ENCODE results near the gene TBC1D1. TPM values are rescaled to one million over a fixed set of nuclear protein-coding genes. Genes with fewer than 3 reads are reported as not detected.

The TBC1D1 gene
- total and polyA plus RNA-seq, 2 experiments from 2014 or later = 53.9 to 151 TPM

DNA sequence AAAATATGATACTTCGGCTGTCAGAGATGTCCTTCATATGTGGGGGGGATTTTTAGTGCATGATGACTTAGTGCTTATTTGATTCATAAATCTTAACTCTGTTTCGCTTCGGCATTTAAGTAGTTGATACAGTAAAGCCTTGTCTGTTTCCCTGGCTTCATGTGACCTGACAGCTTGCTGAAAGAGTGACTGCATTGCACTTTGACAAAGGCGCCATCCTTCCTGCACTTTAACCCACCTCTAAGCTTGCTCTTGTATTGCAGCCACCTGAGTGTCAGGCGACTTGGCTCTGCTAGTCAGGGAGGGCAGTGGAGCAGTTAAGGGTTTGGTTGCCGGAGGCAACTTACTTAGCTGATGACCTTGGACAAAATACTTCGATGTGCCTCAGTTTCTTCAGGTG lies 134.8 kb downstream of the TBC1D1 start:
- DNase-seq (ENCODE audit: low spot score) (no peak), ATAC-seq (no peak)
- no peak overlapping the region for H3K27ac ChIP-seq (ENCODE audit: low read depth)
- no peak overlapping the region for H3K4me2 ChIP-seq
- no peak overlapping the region for H3K4me3 Mint-ChIP-seq
- no peaks in the 10 kb centered on the region for H3K27me3 ChIP-seq (ENCODE audit: insufficient read depth)
- no peak for TF ChIP-seq STAT1 (IDR thresholded peaks at IDR 0.05; ENCODE audit: unreplicated experiment)
- TF ChIP-seq EZH2phosphoT487 (IDR thresholded peaks at IDR 0.05; ENCODE audit: unreplicated experiment) = no peak
- TF ChIP-seq, protein P1, sequence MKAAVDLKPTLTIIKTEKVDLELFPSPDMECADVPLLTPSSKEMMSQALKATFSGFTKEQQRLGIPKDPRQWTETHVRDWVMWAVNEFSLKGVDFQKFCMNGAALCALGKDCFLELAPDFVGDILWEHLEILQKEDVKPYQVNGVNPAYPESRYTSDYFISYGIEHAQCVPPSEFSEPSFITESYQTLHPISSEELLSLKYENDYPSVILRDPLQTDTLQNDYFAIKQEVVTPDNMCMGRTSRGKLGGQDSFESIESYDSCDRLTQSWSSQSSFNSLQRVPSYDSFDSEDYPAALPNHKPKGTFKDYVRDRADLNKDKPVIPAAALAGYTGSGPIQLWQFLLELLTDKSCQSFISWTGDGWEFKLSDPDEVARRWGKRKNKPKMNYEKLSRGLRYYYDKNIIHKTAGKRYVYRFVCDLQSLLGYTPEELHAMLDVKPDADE (IDR thresholded peaks at IDR 0.05) = no peak
- TF ChIP-seq, protein P2, sequence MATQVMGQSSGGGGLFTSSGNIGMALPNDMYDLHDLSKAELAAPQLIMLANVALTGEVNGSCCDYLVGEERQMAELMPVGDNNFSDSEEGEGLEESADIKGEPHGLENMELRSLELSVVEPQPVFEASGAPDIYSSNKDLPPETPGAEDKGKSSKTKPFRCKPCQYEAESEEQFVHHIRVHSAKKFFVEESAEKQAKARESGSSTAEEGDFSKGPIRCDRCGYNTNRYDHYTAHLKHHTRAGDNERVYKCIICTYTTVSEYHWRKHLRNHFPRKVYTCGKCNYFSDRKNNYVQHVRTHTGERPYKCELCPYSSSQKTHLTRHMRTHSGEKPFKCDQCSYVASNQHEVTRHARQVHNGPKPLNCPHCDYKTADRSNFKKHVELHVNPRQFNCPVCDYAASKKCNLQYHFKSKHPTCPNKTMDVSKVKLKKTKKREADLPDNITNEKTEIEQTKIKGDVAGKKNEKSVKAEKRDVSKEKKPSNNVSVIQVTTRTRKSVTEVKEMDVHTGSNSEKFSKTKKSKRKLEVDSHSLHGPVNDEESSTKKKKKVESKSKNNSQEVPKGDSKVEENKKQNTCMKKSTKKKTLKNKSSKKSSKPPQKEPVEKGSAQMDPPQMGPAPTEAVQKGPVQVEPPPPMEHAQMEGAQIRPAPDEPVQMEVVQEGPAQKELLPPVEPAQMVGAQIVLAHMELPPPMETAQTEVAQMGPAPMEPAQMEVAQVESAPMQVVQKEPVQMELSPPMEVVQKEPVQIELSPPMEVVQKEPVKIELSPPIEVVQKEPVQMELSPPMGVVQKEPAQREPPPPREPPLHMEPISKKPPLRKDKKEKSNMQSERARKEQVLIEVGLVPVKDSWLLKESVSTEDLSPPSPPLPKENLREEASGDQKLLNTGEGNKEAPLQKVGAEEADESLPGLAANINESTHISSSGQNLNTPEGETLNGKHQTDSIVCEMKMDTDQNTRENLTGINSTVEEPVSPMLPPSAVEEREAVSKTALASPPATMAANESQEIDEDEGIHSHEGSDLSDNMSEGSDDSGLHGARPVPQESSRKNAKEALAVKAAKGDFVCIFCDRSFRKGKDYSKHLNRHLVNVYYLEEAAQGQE (IDR thresholded peaks at IDR 0.05; ENCODE audit: unreplicated experiment) = no peak
- no peaks in the 10 kb centered on the region for H3K4me1 ChIP-seq (ENCODE audit: insufficient read depth)
- H3K27me3 Mint-ChIP-seq (ENCODE audit: insufficient read depth, low read depth, poor library complexity) = peaks cover 1% of the 10 kb centered on the region
- 0 out of 2 replicates have a peak, but pooled peaks cover 5% of the 10 kb centered on the region for H4K20me1 ChIP-seq (replicated peaks; ENCODE audit: insufficient read depth)
- no peaks in the 10 kb centered on the region for H3K79me2 ChIP-seq (replicated peaks; ENCODE audit: insufficient read depth)
- no peak overlapping the region for H2AFZ ChIP-seq
- H3K9me3 Mint-ChIP-seq = peaks cover 3% of the 10 kb centered on the region; the same call in 1 of the 3 replicates
- H3K36me3 Mint-ChIP-seq (ENCODE audit: low read depth) = peaks cover 52% of the 10 kb centered on the region
- peaks cover 8% of the 10 kb centered on the region; the same call in 1 of the 2 replicates for H3K36me3 ChIP-seq (ENCODE audit: insufficient read depth)
- no peak overlapping the region for H3K27ac Mint-ChIP-seq
- no peak overlapping the region for H3K4me3 ChIP-seq
- no peaks in the 10 kb centered on the region for H3F3A ChIP-seq (replicated peaks; ENCODE audit: low read depth)
- no peaks in the 10 kb centered on the region for H3K4me1 Mint-ChIP-seq
- H3K9me2 ChIP-seq (ENCODE audit: insufficient read depth) = no peaks in the 10 kb centered on the region

DNA sequence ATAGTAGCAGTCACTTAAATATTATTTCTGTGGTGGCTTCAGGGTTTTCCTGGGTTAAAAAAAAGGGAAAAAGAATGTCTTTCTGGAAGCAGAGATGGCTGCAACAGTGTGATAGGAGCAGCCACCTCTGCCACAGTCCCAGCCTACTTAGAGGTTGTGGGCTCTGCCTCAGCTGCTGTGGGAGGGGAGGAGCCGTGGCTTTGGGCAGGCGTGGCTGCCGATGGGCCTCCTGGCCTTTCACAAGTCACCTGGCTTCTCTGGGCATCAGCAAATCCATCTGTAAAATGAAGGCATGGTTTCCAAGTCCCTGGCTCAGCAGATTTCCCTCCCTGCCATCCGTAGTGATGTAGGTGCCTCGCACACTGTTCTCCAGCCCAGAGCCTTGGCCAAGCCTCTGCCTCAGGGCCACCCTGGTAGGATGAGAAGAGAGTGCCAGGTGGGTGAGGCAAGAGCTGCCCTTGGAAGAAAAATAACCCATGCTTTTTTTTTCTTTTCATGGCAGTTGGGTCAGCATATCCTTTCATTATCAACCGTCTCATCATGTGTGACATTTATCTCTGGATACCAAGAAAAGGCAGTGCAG lies 135.4 kb downstream of the TBC1D1 start:
- Histone ChIP-seq H3K4me1 (ENCODE audit: insufficient read depth) (no peaks in the 10 kb centered on the region), H3K79me2 (replicated peaks; ENCODE audit: insufficient read depth) (no peaks in the 10 kb centered on the region), H3K4me3 (no peak overlapping the region), H2AFZ (no peak overlapping the region), H3F3A (replicated peaks; ENCODE audit: low read depth) (no peaks in the 10 kb centered on the region), H4K20me1 (replicated peaks; ENCODE audit: insufficient read depth) (0 out of 2 replicates have a peak, but pooled peaks cover 5% of the 10 kb centered on the region), H3K4me2 (no peak overlapping the region), H3K9me2 (ENCODE audit: insufficient read depth) (no peaks in the 10 kb centered on the region), H3K27me3 (ENCODE audit: insufficient read depth) (no peaks in the 10 kb centered on the region), H3K36me3 (ENCODE audit: insufficient read depth) (0 out of 2 replicates have a peak, but pooled peaks cover 5% of the 10 kb centered on the region), H3K27ac (ENCODE audit: low read depth) (no peak overlapping the region)
- no peak for ATAC-seq
- Mint-ChIP-seq H3K4me1 (no peaks in the 10 kb centered on the region), H3K36me3 (ENCODE audit: low read depth) (peaks cover 46% of the 10 kb centered on the region), H3K4me3 (no peak overlapping the region), H3K27ac (no peak overlapping the region), H3K9me3 (no peaks in the 10 kb centered on the region), H3K27me3 (ENCODE audit: insufficient read depth, low read depth, poor library complexity) (peaks cover 1% of the 10 kb centered on the region)
- no peak for DNase-seq (ENCODE audit: low spot score)
- TF ChIP-seq, protein P1 (IDR thresholded peaks at IDR 0.05) = no peak
- TF ChIP-seq ZNF114 (CRISPR knock-in tag; IDR thresholded peaks at IDR 0.05) = no peak
- no peak for TF ChIP-seq POLR2AphosphoS5 (IDR thresholded peaks at IDR 0.05; ENCODE audit: low read depth)
- no peak for TF ChIP-seq EZH2 (IDR thresholded peaks at IDR 0.05; ENCODE audit: low read depth, unreplicated experiment)
- TF ChIP-seq EZH2phosphoT487 (IDR thresholded peaks at IDR 0.05; ENCODE audit: unreplicated experiment) = no peak
- TF ChIP-seq, protein P3, sequence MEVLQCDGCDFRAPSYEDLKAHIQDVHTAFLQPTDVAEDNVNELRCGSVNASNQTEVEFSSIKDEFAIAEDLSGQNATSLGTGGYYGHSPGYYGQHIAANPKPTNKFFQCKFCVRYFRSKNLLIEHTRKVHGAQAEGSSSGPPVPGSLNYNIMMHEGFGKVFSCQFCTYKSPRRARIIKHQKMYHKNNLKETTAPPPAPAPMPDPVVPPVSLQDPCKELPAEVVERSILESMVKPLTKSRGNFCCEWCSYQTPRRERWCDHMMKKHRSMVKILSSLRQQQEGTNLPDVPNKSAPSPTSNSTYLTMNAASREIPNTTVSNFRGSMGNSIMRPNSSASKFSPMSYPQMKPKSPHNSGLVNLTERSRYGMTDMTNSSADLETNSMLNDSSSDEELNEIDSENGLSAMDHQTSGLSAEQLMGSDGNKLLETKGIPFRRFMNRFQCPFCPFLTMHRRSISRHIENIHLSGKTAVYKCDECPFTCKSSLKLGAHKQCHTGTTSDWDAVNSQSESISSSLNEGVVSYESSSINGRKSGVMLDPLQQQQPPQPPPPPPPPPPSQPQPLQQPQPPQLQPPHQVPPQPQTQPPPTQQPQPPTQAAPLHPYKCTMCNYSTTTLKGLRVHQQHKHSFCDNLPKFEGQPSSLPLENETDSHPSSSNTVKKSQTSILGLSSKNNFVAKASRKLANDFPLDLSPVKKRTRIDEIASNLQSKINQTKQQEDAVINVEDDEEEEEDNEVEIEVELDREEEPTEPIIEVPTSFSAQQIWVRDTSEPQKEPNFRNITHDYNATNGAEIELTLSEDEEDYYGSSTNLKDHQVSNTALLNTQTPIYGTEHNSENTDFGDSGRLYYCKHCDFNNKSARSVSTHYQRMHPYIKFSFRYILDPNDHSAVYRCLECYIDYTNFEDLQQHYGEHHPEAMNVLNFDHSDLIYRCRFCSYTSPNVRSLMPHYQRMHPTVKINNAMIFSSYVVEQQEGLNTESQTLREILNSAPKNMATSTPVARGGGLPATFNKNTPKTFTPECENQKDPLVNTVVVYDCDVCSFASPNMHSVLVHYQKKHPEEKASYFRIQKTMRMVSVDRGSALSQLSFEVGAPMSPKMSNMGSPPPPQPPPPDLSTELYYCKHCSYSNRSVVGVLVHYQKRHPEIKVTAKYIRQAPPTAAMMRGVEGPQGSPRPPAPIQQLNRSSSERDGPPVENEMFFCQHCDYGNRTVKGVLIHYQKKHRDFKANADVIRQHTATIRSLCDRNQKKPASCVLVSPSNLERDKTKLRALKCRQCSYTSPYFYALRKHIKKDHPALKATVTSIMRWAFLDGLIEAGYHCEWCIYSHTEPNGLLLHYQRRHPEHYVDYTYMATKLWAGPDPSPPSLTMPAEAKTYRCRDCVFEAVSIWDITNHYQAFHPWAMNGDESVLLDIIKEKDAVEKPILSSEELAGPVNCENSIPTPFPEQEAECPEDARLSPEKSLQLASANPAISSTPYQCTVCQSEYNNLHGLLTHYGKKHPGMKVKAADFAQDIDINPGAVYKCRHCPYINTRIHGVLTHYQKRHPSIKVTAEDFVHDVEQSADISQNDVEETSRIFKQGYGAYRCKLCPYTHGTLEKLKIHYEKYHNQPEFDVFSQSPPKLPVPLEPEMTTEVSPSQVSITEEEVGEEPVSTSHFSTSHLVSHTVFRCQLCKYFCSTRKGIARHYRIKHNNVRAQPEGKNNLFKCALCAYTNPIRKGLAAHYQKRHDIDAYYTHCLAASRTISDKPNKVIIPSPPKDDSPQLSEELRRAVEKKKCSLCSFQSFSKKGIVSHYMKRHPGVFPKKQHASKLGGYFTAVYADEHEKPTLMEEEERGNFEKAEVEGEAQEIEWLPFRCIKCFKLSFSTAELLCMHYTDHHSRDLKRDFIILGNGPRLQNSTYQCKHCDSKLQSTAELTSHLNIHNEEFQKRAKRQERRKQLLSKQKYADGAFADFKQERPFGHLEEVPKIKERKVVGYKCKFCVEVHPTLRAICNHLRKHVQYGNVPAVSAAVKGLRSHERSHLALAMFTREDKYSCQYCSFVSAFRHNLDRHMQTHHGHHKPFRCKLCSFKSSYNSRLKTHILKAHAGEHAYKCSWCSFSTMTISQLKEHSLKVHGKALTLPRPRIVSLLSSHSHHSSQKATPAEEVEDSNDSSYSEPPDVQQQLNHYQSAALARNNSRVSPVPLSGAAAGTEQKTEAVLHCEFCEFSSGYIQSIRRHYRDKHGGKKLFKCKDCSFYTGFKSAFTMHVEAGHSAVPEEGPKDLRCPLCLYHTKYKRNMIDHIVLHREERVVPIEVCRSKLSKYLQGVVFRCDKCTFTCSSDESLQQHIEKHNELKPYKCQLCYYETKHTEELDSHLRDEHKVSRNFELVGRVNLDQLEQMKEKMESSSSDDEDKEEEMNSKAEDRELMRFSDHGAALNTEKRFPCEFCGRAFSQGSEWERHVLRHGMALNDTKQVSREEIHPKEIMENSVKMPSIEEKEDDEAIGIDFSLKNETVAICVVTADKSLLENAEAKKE (CRISPR knock-in tag; IDR thresholded peaks at IDR 0.05) = no peak

Data from GM23338 (cell line).